ENCODE measurements around the gene VAX1.

GRCh38 chr10:117152668-117153067 lies 14.6 kb upstream of the VAX1 start:
- no peak for TF ChIP-seq GATA3 (IDR thresholded peaks at IDR 0.05; ENCODE audit: low read depth, low read length)
- TF ChIP-seq GATA2 (IDR thresholded peaks at IDR 0.05; ENCODE audit: low read depth, low read length), result no peak

Data from SH-SY5Y (cell line).